DND-41 (cell line): ENCODE measurements around the gene FTSJ3.
A peak's percentile ranks its signal among the peaks of the same experiment; 100 is the strongest.
"Not testable (repeated sequence)": the region's sequence is repeated elsewhere in the genome, so short reads cannot be mapped to it uniquely, and the experiment has no call there.

Source experiments
- ATAC-seq: fragments of 200-7000 bp; cut with Tn5 transposase; 3 replicates; pipeline ENCODE4 v1.9.1; 2021; ENCODE audit warnings: low read depth; ENCODE audit not compliant: insufficient read depth
- DNase-seq: peaks from one replicate; pipeline ENCODE4 v3.0.0-alpha.2; 2020
- H2AFZ ChIP-seq: 2 replicates; pipeline ENCODE4 v1.6.0; 2012; ENCODE audit warnings: low read depth, low read length
- H3K27ac ChIP-seq: 2 replicates; pipeline ENCODE4 v1.5.1; 2012; ENCODE audit warnings: low read length, inconsistent platforms
- H3K27me3 ChIP-seq: fragments of 200-600 bp; sonication (generic); 2 replicates; pipeline ENCODE4 v1.6.0; 2012; ENCODE audit warnings: low read length, mild to moderate bottlenecking, inconsistent platforms; ENCODE audit not compliant: insufficient read depth, poor library complexity
- H3K36me3 ChIP-seq: 2 replicates; pipeline ENCODE4 v1.5.1; 2012; ENCODE audit warnings: low read length, inconsistent platforms; ENCODE audit not compliant: insufficient read depth
- H3K4me1 ChIP-seq: 2 replicates; pipeline ENCODE4 v1.5.1; 2012; ENCODE audit warnings: mild to moderate bottlenecking, low read length; ENCODE audit not compliant: insufficient read depth
- H3K4me2 ChIP-seq: 2 replicates; pipeline ENCODE4 v1.6.0; 2012; ENCODE audit warnings: mild to moderate bottlenecking, moderate library complexity, low read length, inconsistent platforms; ENCODE audit not compliant: insufficient read depth
- H3K4me3 ChIP-seq, 2 experiments: fragments of 200-600 bp in 1 of 2; shearing (Covaris generic) in 1 of 2; 2 replicates each; pipeline ENCODE4 v1.5.1; 2012 to 2016; ENCODE audit warnings: inconsistent platforms in 2 of 2, low read length in 2 of 2, mild to moderate bottlenecking in 2 of 2, low read depth in 1 of 2, moderate library complexity in 1 of 2
- H3K79me2 ChIP-seq: 2 replicates; pipeline ENCODE4 v1.6.0; 2012; ENCODE audit warnings: low read length, inconsistent platforms; ENCODE audit not compliant: insufficient read depth
- H3K9ac ChIP-seq: 2 replicates; pipeline ENCODE4 v1.6.0; 2012; ENCODE audit warnings: low read depth, mild to moderate bottlenecking, inconsistent platforms, low read length, moderate library complexity
- H3K9me3 ChIP-seq: 2 replicates; pipeline ENCODE4 v1.5.1; 2012; ENCODE audit warnings: low read length, moderate library complexity, mild to moderate bottlenecking, inconsistent platforms; ENCODE audit not compliant: insufficient read depth, severe bottlenecking
- H4K20me1 ChIP-seq: 2 replicates; pipeline ENCODE4 v1.6.0; 2012; ENCODE audit warnings: low read length; ENCODE audit not compliant: insufficient read depth
- CTCF ChIP-seq: IDR thresholded peaks from 2 replicates; pipeline ENCODE4 v1.5.1; 2012; ENCODE audit warnings: borderline replicate concordance, low read length, moderate library complexity, mild to moderate bottlenecking; ENCODE audit not compliant: poor library complexity, severe bottlenecking; ENCODE audit errors: extremely low read depth
- EZH2 ChIP-seq: IDR thresholded peaks from 3 replicates; pipeline ENCODE4 v1.6.1; 2012; ENCODE audit warnings: borderline replicate concordance, low read depth, mild to moderate bottlenecking, moderate library complexity, low read length, inconsistent platforms; ENCODE audit not compliant: severe bottlenecking

The FTSJ3 gene

GRCh38 chr17:63843910-63844677 is 16.6 kb upstream of the FTSJ3 start:
- Histone ChIP-seq H3K36me3 (peaks cover 12% of the 10 kb centered on the region; the same call in 1 of the 2 replicates), H3K79me2 (peaks cover 35% of the 10 kb centered on the region), H3K4me2 (peak overlapping the region; percentile 73), H3K27me3 (no peaks in the 10 kb centered on the region), H3K27ac (peak overlapping the region; percentile 96), H3K9me3 (no peaks in the 10 kb centered on the region), H2AFZ (peak overlapping the region; percentile 91), H3K4me3 (peak overlapping the region; percentile 68 to 81; a peak in 3 of 4 replicates), H3K9ac (peak overlapping the region; percentile 71), H3K4me1 (peaks cover 34% of the 10 kb centered on the region), H4K20me1 (peaks cover 26% of the 10 kb centered on the region)
- DNase-seq = no peak
- no peak for ATAC-seq
- TF ChIP-seq EZH2 = no peak
- TF ChIP-seq CTCF = no peak

GRCh38 chr17:63843387-63843888 is 16.0 kb upstream of the FTSJ3 start:
- peaks cover 42% of the 10 kb centered on the region for H3K79me2 ChIP-seq
- peak overlapping the region; percentile 73 for H3K4me2 ChIP-seq
- H3K36me3 ChIP-seq = peaks cover 12% of the 10 kb centered on the region; the same call in 1 of the 2 replicates
- peak overlapping the region; percentile 68 to 81; a peak in 3 of 4 replicates for H3K4me3 ChIP-seq
- ATAC-seq = peak; percentile 4; the same call in 1 of the 3 replicates
- not testable (repeated sequence) for H3K27me3 ChIP-seq, H3K9me3 ChIP-seq
- DNase-seq = peak; percentile 61
- H3K4me1 ChIP-seq = peaks cover 36% of the 10 kb centered on the region
- peak overlapping the region; percentile 91 for H2AFZ ChIP-seq
- H3K9ac ChIP-seq = peak overlapping the region; percentile 71
- H4K20me1 ChIP-seq = peaks cover 33% of the 10 kb centered on the region
- peak overlapping the region; percentile 96 for H3K27ac ChIP-seq

GRCh38 chr17:63842540-63843386 is 15.3 kb upstream of the FTSJ3 start, which contains the start of gene SMARCD2:
SMARCD2 (minus strand) TSS chr17:63842685; CDS start chr17:63842674, 11 bp downstream.
- peak within 1 kb of the TSS; percentile 81 to 98 for H3K4me3 ChIP-seq
- H3K79me2 ChIP-seq = peaks cover 49% of the 10 kb centered on the region
- H3K27me3 ChIP-seq = no peaks in the 10 kb centered on the region
- H3K9me3 ChIP-seq = no peaks in the 10 kb centered on the region
- peak within 1 kb of the TSS; percentile 91 for H2AFZ ChIP-seq
- H3K4me2 ChIP-seq = peak within 1 kb of the TSS; percentile 99
- H3K27ac ChIP-seq = peak within 1 kb of the TSS; percentile 96
- peaks cover 39% of the 10 kb centered on the region for H4K20me1 ChIP-seq
- peak within 1 kb of the TSS; percentile 94 for H3K9ac ChIP-seq
- H3K36me3 ChIP-seq = peaks cover 18% of the 10 kb centered on the region
- TF ChIP-seq CTCF (no peak), EZH2 (no peak)
- H3K4me1 ChIP-seq = peaks cover 36% of the 10 kb centered on the region
- ATAC-seq = peak; percentile 88
- peak; percentile 99 for DNase-seq
